GM12874 (cell line): ENCODE data around the gene NEURL1B.

Experiments
- CTCF ChIP-seq: IDR thresholded peaks from 2 replicates; pipeline ENCODE4 v1.5.1; 2011; ENCODE audit warnings: low read depth, mild to moderate bottlenecking, control low read depth, low read length, moderate library complexity; ENCODE audit not compliant: insufficient read depth

NEURL1B gene

GRCh38 chr5:172603251-172603806 is 37.7 kb upstream of the NEURL1B start:
- TF ChIP-seq CTCF: no peak

- TF ChIP-seq CTCF: no peak
Observed at GRCh38 chr5:172605466-172605865, 35.6 kb upstream of the NEURL1B start.

- TF ChIP-seq CTCF: no peak
Observed at GRCh38 chr5:172606156-172606785, 34.8 kb upstream of the NEURL1B start.

- TF ChIP-seq CTCF: no peak
Observed at GRCh38 chr5:172607213-172607793, 33.8 kb upstream of the NEURL1B start.

GRCh38 chr5:172608773-172609172 is 32.3 kb upstream of the NEURL1B start:
- TF ChIP-seq CTCF: no peak

- no peak for TF ChIP-seq CTCF
Observed at GRCh38 chr5:172610643-172611042, 30.4 kb upstream of the NEURL1B start.

GRCh38 chr5:172611913-172612312 is 29.1 kb upstream of the NEURL1B start:
- no peak for TF ChIP-seq CTCF
